DMS79 treated with DMSO at 0.1 percent for 48 hours (cell line): ENCODE data around the gene RBM18.

Source experiments
- DNase-seq: peaks from one replicate; lab custom pipeline; 2025; lab: John Stamatoyannopoulos, UW

The RBM18 gene

DNA sequence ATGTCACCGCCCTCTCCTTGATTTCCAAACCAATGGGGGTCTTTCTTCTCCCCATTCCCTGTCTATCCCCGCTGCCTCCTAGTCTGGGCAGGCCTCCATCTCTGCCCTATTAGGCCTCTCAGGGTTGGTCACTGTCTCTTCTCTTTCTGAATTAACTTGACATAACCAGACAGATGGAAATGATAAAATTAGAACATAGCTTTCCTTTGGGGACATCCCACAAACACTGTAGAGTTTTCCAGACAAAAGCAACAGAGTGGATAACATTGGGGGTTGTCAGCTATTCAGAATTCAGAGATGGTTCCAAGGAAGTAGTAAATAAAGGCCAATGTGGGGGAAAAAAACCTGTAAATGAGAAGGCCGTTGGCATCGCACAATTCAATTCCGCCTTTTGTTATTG, 60.6 kb downstream of the RBM18 start:
- no peak for DNase-seq

DNA sequence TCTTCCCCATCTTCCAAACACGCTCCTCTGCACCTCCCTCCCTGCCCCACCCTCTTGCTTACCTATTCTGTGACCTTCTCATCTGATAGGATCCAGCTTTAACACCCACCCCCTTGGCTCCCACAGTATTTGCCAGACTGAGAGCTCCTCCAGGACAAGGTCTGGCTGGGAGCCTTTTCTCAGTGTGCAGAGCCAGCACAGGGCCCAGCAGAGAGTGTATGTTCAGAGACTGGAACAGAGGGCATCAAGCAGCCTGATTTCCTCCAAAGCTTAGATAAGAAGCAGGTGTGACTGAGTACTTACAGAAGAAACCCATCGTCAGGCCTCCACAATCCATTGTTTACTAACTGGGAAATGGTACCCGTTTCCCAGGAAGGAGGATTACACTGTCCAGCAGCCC, 62.5 kb downstream of the RBM18 start:
- DNase-seq: peak; percentile 17

DNA sequence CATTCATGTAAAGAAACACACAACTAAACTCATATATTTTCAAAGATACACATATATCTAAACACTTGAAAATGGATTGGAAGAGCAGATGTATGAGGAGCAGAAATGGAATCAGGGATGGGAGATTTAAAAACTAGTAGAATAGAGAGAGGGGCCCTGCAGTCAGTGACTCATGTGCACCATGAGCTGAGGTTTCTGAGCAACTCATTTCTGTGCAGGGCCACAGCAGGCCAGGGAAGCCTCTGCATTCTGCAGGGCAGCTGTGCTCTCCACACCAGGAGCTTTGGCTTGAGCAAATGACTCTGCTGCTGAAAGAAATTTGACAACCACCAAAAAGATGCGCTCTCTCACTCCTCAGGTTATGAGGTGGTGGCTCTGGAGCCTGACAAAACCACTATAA, 63.0 kb downstream of the RBM18 start:
- no peak for DNase-seq

DNA sequence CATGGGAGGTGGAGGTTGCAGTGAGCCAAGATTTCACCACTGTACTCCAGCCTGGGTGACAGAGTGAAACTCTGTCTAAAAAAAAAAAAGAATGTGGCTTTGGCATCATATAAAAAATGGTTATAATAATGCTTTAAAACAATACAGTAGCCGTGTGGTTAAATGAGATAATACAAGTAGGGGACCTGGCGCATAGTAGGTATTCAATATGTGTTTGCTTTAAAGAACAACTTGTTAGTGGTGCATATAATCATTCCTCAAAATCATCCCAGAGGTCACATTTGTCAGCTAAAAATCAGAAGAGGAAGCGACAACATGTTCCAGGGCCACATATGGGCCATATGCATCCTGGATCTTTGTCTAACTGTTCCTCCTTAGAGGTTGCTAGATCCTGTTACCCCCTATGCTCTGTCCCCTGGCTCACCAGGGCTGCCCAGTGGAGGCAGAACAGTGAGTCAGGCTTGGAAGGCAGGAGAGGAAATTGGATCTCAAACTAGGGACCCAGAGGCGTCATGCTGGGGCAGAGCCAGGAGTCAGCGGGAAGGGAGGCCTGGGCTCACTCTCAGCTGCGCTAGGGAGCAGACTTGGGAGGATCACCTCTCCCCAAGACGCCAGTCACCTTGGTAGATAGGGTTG, 63.6 kb downstream of the RBM18 start:
- DNase-seq: no peak

DNA sequence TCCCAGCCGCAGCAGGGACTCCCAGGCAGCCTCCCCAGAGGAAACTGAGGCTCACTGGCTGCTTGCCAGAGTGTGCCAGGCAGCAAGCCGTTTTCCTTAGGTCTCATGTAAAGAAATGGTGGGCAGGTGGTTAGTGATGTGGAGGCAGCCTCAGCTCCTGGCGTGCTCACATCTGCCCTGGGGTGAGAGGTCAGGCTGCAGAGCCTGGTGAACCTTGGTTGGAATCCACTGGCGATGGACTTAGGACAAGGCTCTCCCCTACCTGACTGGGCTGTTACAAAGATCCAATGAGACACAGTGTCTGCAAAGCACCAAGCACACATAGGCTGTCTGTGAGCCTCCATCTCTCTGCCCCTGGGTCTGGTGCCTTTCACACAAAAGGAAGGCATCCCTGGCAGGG, 66.8 kb downstream of the RBM18 start:
- peak; percentile 50 for DNase-seq

DNA sequence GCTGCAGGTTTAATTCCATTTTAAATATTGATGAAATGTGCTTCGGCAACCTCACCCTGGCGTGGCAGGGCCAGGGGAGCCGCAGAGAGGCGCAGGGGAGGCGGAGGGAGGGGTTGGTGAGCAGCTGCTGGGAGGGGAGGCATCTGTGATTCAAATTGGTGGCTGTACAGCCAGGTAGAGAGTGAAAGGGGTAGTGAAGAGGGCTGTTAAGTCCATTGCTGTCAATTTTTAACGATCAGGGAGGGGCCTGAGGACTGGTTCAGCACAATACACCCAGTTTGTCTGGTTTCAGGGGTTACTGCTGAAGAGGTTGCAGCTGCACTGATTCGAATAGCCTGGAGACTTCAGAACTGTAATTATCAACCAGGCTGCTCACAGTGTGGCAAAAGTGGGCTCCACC, 67.2 kb downstream of the RBM18 start:
- peak; percentile 97 for DNase-seq

DNA sequence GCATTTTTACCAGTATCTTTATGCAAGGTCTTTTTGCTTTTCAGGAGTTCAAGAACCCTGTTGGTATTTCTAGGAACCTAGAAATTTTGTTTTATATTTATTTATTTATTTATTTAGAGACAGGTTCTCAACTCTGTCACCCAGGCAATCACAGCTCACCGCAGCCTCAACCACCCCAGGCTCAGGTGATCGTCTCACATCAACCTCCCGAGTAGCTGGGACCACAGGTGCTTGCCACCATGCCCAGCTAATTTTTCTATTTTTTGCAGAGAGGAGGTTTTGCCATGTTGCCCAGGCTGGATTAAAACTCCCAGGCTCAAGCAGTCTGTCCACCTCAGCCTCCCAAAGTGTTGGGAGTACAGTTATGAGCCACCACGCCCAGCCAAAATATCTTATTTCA, 68.8 kb downstream of the RBM18 start:
- no peak for DNase-seq

DNA sequence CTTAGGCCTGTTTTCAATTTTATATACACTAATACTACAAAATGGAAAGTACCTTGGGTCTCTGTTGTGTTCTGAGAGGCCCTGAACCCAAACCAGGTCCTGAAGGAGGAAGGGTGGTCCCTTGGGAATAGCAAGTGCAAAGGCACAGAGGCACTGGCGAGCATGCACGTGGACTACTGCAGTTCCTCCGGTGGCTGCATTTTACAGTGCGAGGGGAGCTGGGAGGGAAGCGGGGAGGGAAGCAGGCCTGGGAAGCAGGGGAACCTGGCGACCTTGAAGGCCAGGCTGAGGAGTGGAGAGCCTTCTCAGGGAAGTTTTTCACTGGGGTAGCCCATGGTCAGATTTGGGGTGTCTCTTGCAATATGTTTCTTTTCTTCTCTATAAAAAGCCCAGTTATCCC, 71.0 kb downstream of the RBM18 start:
- no peak for DNase-seq

DNA sequence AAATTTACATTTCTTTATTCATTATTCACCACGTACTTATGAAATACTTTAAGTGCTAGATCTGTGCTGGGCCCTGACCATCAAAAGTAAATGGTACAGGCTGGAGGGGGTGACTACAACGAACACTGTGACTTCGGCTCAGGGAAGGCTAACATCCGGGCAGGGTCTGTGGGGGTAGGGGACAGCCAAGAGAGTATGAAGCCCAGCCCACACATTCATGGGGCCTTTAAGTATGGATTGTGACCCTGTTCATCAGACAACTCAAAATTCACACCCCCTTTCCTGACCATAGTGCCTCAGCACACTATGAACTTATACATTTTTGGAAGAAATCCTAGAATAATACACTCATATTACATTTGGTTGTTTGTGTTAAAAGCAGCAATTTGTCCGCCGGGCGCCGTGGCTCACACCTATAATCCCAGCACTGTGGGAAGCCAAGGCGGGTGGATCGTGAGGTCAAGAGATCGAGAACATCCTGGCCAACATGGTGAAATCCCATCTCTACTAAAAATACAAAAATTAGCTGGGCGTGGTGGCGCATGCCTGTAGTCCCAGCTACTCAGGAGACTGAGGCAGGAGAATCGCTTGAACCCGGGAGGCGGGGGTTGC, 71.6 kb downstream of the RBM18 start:
- no peak for DNase-seq

DNA sequence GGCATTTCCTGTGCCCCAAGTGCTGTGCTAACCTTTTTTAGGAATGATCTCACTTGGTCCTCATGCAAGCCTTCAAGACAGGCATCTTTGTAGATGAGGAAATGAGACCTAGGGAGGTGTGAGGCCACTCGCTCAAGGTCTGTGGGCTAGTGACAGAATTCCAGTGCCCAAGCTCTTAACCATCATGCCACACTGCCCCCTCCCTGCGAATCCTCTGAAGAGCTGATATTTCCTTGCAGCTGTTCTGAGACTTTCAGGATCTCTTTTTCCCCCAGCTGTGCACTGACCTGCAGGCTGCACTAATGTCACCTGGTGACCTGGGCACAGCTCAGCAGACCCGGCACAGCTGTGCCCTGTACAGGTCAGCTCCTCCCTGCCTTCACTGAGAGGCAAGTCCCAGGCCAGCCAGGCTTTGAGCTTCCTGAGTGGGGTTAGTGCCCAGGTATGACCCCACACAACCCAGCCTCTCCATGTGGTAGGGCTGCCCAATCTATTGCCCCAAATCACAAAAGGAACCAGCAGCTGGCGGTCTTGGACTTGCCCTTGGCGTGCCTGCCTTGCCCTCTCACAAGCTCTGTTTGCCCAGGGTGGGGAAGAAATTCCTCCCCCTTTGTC, 72.3 kb downstream of the RBM18 start:
- DNase-seq: peak; percentile 59

DNA sequence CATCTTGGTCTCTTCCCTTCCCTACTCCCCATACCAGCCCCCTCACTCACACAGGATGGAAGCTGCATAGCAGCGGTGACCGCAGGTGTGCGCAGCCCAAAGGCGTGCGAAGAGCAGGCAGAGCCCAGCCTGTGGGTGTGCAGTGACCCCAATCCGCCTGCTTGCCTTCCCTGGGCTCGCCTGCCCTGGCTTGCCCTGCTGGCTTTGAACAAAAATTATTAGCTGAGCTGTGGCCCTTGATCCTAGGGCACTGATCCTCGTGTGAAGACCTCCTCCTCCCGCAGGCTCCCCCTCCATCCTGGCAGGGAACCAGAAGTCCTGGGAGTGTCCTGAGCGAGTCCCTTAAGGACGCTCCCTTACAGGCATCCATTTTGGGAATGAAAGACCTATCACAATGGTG, 73.1 kb downstream of the RBM18 start:
- peak; percentile 71 for DNase-seq

DNA sequence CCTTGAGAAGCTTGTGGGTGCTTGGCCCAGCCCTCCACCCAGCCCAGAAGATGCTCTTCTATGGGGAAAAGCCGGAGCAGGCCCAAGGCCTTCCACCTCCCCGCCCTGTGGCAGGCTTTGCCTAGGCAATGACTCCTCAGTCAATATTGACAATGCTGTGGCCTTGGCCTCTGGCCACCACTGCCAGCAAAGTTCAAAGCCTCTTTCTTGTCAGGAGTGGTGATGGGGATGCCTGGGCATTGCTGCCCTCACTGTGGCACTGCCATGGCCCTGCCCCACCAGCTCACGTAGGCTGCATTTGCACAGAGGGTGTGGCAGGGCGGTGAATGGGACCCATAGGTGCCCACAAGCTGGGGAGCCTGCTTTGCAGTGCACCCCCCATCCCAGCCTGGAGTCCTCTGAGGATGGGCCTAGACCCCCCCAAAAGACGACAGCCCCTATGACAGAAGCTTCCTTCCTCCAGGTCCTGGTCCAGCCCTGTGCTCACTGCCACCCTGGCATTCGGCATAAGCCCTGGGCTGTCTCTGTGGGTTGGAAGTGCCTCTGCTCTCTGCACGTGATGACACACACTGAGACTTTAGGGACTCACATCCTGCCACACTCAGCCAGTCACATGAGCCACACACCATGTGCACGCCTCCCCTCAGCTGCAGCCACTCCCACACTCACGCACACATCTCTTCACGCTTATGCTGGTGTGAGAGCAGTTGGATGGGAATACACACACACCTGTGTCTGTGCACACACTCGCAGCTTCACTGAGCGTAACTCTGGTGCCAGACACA, 73.9 kb downstream of the RBM18 start:
- DNase-seq: peak; percentile 88

DNA sequence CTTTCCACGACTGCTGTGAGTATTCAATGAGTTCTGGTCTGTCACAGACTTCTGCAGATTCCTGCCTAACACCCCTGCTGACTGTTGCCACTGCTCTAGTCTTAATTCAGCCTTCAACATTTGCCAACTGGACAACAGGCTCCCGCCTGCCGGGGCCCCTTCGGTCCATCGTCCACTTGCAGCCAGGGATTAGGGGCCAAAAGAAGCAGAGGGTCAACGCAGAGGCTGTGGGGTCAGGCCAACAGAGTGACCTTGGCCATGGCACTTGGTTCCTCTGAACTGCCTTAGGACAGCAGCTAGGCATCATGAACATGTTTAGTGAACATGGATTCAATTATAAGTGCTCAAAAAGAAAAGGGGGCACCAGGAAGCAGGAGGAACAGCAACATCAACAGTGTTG, 76.3 kb downstream of the RBM18 start:
- no peak for DNase-seq
